IPS-NIHi7 (cell line): ENCODE measurements around the gene LZTS2.
"Not testable (repeated sequence)": the region's sequence is repeated elsewhere in the genome, so short reads cannot be mapped to it uniquely, and the experiment has no call there.

Experiments used
- DNase-seq: peaks from one replicate; pipeline ENCODE4 v3.0.0; 2012; ENCODE audit warnings: mixed read lengths; ENCODE audit errors: extremely low spot score

LZTS2 gene

GRCh38 chr10:100999742-101000126, at the start of gene LZTS2:
LZTS2 (plus strand) TSS chr10:100999808; CDS start chr10:101002539, 2,731 bp downstream.
- peak; percentile 57 for DNase-seq

- DNase-seq: no peak
Measured at GRCh38 chr10:100960251-100960650, 39.4 kb upstream of the LZTS2 start.

- DNase-seq: no peak
Measured at GRCh38 chr10:100962351-100963080, 37.1 kb upstream of the LZTS2 start.

- DNase-seq: no peak
Measured at GRCh38 chr10:100963826-100964225, 35.8 kb upstream of the LZTS2 start.

- no peak for DNase-seq
Measured at GRCh38 chr10:100965820-100966219, 33.8 kb upstream of the LZTS2 start.

- no peak for DNase-seq
Measured at GRCh38 chr10:100966887-100967286, 32.7 kb upstream of the LZTS2 start.

- no peak for DNase-seq
Measured at GRCh38 chr10:100967332-100967731, 32.3 kb upstream of the LZTS2 start.

GRCh38 chr10:100968062-100968736, 31.4 kb upstream of the LZTS2 start:
- no peak for DNase-seq

GRCh38 chr10:100968863-100969186, 30.8 kb upstream of the LZTS2 start:
- DNase-seq: no peak

- DNase-seq: peak; percentile 89
Measured at GRCh38 chr10:100969187-100970075, 30.2 kb upstream of the LZTS2 start, which contains the start of gene SEMA4G. SEMA4G (plus strand) TSS chr10:100969504; CDS start chr10:100972913, 3,409 bp downstream.

GRCh38 chr10:100970076-100970913, 29.3 kb upstream of the LZTS2 start:
- peak; percentile 70 for DNase-seq

- no peak for DNase-seq
Measured at GRCh38 chr10:100970914-100971811, 28.4 kb upstream of the LZTS2 start.

GRCh38 chr10:100972115-100972903, 27.3 kb upstream of the LZTS2 start:
- no peak for DNase-seq

GRCh38 chr10:100972904-100973535, 26.6 kb upstream of the LZTS2 start:
- DNase-seq: no peak

GRCh38 chr10:100975397-100975796, 24.2 kb upstream of the LZTS2 start:
- DNase-seq: not testable (repeated sequence)

GRCh38 chr10:100976906-100977305, 22.7 kb upstream of the LZTS2 start:
- no peak for DNase-seq

GRCh38 chr10:100977436-100977835, 22.2 kb upstream of the LZTS2 start:
- no peak for DNase-seq

- DNase-seq: no peak
Measured at GRCh38 chr10:100978121-100978900, 21.3 kb upstream of the LZTS2 start.
